Peyer's patch (tissue), 4 donors: Measurements from ENCODE around the gene STX18. TPM values are rescaled to one million over a fixed set of nuclear protein-coding genes. Genes with fewer than 3 reads are reported as not detected.
"Not testable (repeated sequence)": the region's sequence is repeated elsewhere in the genome, so short reads cannot be mapped to it uniquely, and the experiment has no call there.

Experiments
- DNase-seq, 3 donors: peaks; one replicate each; pipeline ENCODE4 v3.0.0-alpha.2; 2017 to 2019
- H3K27ac ChIP-seq, 4 donors: fragments of 200-600 bp; sonication (generic); one replicate each; pipeline ENCODE4 v1.5.1; 2016 to 2019
- H3K27me3 ChIP-seq, 2 donors: fragments of 200-600 bp; sonication (generic); one replicate each; pipeline ENCODE4 v1.5.1; 2019
- H3K36me3 ChIP-seq, 3 donors: fragments of 200-600 bp; sonication (generic); one replicate each; pipeline ENCODE4 v1.5.1; 2016 to 2019
- H3K4me1 ChIP-seq, 4 donors: fragments of 200-600 bp; sonication (generic); one replicate each; pipeline ENCODE4 v1.5.1; 2016 to 2019
- H3K4me3 ChIP-seq, 4 donors: fragments of 200-600 bp; sonication (generic); 1 replicate in 3 of 4; 2 replicates in 1 of 4; pipeline ENCODE4 v1.5.1; 2016 to 2019; ENCODE audit warnings: mild to moderate bottlenecking in 1 of 4
- H3K9me3 ChIP-seq, 4 donors: fragments of 200-600 bp; sonication (generic); one replicate each; pipeline ENCODE4 v1.5.1; 2016 to 2019; ENCODE audit warnings: mild to moderate bottlenecking in 1 of 4
- POLR2A ChIP-seq, 2 donors: fragments of 450-650 bp; IDR thresholded peaks; one replicate each; pipeline ENCODE4 v1.5.1; 2017; ENCODE audit warnings: antibody characterized with exemption in 2 of 2, mild to moderate bottlenecking in 2 of 2, moderate library complexity in 2 of 2
- total RNA-seq, 4 donors: library from RNA; depleted of rRNA; stranded (reverse); fragments of >200 nt; gene quantifications; one replicate each; pipeline ENCODE4 v1.1.0, GENCODE V29; 2016
- TF ChIP-seq, protein P1 (sequence below), 6 experiments: fragments of 450-650 bp in 4 of 6; fragments of 200-600 bp in 2 of 6; sonication (generic) in 1 of 6; IDR thresholded peaks; one replicate each; pipeline ENCODE4 v1.5.1; 2017 to 2019; ENCODE audit warnings: antibody characterized with exemption in 6 of 6, mild to moderate bottlenecking in 3 of 6, moderate library complexity in 1 of 6

Gene STX18
- total RNA-seq, 4 donors from 2014 or later = 33.0 to 56.0 (median 42.3) TPM

DNA sequence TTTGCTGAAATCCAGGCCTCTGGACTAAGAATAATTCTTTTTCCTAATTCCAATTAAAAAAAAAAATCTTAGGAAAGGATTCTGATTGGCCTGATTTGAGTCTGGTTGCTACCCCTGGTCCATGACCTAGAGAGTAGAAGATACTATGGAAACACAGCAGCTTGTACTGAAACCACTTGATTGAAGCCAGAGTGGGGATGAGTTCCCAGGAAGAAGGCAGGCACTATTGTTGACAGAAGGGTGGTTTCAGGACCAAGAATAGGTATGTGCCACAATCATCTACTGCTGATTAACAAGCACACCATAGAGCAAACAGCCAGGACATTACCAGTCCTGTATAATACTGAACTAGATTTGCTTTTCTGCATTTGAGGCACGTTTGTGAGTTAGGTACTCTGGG is 29.6 kb downstream of the STX18 start:
- Histone ChIP-seq H3K4me1 (peaks cover 0 to 1% (median 0%) of the 10 kb centered on the region in 4 donors), H3K9me3 (no peaks in the 10 kb centered on the region), H3K4me3 (no peak overlapping the region), H3K36me3 (no peaks in the 10 kb centered on the region), H3K27me3 (no peaks in the 10 kb centered on the region), H3K27ac (no peak overlapping the region)
- no peak for DNase-seq
- TF ChIP-seq, protein P1, sequence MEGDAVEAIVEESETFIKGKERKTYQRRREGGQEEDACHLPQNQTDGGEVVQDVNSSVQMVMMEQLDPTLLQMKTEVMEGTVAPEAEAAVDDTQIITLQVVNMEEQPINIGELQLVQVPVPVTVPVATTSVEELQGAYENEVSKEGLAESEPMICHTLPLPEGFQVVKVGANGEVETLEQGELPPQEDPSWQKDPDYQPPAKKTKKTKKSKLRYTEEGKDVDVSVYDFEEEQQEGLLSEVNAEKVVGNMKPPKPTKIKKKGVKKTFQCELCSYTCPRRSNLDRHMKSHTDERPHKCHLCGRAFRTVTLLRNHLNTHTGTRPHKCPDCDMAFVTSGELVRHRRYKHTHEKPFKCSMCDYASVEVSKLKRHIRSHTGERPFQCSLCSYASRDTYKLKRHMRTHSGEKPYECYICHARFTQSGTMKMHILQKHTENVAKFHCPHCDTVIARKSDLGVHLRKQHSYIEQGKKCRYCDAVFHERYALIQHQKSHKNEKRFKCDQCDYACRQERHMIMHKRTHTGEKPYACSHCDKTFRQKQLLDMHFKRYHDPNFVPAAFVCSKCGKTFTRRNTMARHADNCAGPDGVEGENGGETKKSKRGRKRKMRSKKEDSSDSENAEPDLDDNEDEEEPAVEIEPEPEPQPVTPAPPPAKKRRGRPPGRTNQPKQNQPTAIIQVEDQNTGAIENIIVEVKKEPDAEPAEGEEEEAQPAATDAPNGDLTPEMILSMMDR (IDR thresholded peaks at IDR 0.05) = no peak
- TF ChIP-seq POLR2A (IDR thresholded peaks at IDR 0.05) = no peak

DNA sequence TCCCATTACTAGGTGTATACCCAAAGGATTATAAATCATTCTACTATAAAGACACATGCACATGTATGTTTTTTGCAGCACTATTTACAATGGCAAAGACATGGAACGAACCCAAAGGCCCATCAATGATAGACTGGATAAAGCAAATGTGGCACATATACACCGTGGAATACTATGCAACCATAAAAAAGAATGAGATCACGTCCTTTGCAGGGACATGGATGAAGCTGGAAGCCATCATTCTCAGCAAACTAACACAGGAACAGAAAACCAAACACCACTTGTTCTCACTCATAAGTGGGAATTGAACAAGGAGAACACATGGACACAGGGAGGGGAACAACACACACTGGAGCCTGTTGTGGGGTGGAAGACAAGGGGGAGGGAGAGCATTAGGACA is 31.2 kb downstream of the STX18 start:
- DNase-seq, H3K27ac ChIP-seq, H3K9me3 ChIP-seq, H3K36me3 ChIP-seq, H3K4me1 ChIP-seq, H3K27me3 ChIP-seq, H3K4me3 ChIP-seq: not testable (repeated sequence)

DNA sequence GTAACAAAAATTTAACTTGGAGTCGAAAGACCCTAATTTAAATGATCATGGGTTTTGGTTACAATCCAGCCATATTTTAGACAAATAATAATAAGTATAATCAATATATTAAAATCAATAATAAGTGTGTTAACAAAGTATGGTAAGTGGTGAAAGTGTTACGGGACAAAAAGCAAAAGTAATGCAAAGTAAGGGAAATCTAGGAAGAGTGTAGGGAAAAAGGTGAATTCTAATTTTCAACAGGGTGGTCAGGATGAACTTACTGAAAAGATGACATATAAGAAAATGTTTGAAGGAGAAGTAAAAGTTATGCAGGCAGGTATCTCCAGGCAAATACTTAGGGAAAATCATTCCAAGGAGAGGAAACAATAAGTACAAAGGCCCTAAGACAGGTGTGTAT is 32.3 kb downstream of the STX18 start:
- no peak for DNase-seq
- Histone ChIP-seq H3K4me1 (peaks cover 0 to 6% (median 0%) of the 10 kb centered on the region in 4 donors), H3K27me3 (no peaks in the 10 kb centered on the region), H3K9me3 (no peaks in the 10 kb centered on the region), H3K4me3 (no peak overlapping the region), H3K36me3 (no peaks in the 10 kb centered on the region), H3K27ac (no peak overlapping the region)
- no peak for TF ChIP-seq POLR2A (IDR thresholded peaks at IDR 0.05)
- TF ChIP-seq, protein P1 (IDR thresholded peaks at IDR 0.05) = no peak

- Histone ChIP-seq H3K27ac (no peak overlapping the region), H3K4me1 (peaks cover 0 to 6% (median 0%) of the 10 kb centered on the region in 4 donors), H3K4me3 (no peak overlapping the region), H3K9me3 (no peaks in the 10 kb centered on the region), H3K36me3 (no peaks in the 10 kb centered on the region), H3K27me3 (no peaks in the 10 kb centered on the region)
- no peak for DNase-seq
- no peak for TF ChIP-seq POLR2A (IDR thresholded peaks at IDR 0.05)
- TF ChIP-seq, protein P1 (IDR thresholded peaks at IDR 0.05) = peak in 4 of 6 experiments; percentile 26 to 45 (median 39)
These were observed 33.9 kb downstream of the STX18 start for GRCh38 chr4:4507923-4508322.

DNA sequence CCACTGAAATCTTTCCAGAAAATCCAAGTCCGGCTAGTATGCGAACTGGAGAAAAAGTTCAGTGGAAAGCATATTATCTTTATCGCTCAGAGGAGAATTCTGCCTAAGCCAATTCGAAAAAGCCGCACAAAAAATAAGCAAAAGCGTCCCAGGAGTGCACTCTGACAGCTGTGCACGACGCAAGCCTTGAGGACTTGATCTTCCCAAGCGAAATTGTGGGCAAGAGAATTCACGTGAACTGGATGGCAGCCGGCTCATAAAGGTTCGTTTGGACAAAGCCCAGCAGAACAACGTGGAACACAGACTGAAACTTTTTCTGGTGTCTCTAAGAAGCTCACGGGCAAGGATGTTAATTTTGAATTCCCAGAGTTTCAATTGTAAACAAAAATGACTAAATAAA is 34.4 kb downstream of the STX18 start:
- Histone ChIP-seq H3K4me3 (no peak overlapping the region), H3K36me3 (no peaks in the 10 kb centered on the region), H3K27ac (no peak overlapping the region), H3K4me1 (peaks cover 0 to 6% (median 0%) of the 10 kb centered on the region in 4 donors), H3K27me3 (no peaks in the 10 kb centered on the region), H3K9me3 (no peaks in the 10 kb centered on the region)
- TF ChIP-seq, protein P1 (IDR thresholded peaks at IDR 0.05) = no peak
- no peak for TF ChIP-seq POLR2A (IDR thresholded peaks at IDR 0.05)
- no peak for DNase-seq

- no peak for TF ChIP-seq POLR2A (IDR thresholded peaks at IDR 0.05)
- TF ChIP-seq, protein P1 (IDR thresholded peaks at IDR 0.05) = no peak
- Histone ChIP-seq H3K9me3 (no peaks in the 10 kb centered on the region), H3K4me3 (no peak overlapping the region), H3K36me3 (no peaks in the 10 kb centered on the region), H3K4me1 (peaks cover 0 to 6% (median 0%) of the 10 kb centered on the region in 4 donors), H3K27ac (no peak overlapping the region), H3K27me3 (no peaks in the 10 kb centered on the region)
- DNase-seq = no peak
These were observed 34.9 kb downstream of the STX18 start for GRCh38 chr4:4506961-4507360.

GRCh38 chr4:4505211-4505610 is 36.6 kb downstream of the STX18 start:
- not testable (repeated sequence) for H3K27ac ChIP-seq, H3K36me3 ChIP-seq, H3K4me3 ChIP-seq, H3K27me3 ChIP-seq, H3K4me1 ChIP-seq, DNase-seq, H3K9me3 ChIP-seq
